LoVo (cell line): ENCODE measurements around the gene RBM26.
"Not testable (repeated sequence)": the region's sequence is repeated elsewhere in the genome, so short reads cannot be mapped to it uniquely, and the experiment has no call there.

Experiments used
- DNase-seq: peaks from one replicate; pipeline ENCODE4 v3.0.0-alpha.2; 2016; ENCODE audit warnings: low spot score

RBM26 gene

DNA sequence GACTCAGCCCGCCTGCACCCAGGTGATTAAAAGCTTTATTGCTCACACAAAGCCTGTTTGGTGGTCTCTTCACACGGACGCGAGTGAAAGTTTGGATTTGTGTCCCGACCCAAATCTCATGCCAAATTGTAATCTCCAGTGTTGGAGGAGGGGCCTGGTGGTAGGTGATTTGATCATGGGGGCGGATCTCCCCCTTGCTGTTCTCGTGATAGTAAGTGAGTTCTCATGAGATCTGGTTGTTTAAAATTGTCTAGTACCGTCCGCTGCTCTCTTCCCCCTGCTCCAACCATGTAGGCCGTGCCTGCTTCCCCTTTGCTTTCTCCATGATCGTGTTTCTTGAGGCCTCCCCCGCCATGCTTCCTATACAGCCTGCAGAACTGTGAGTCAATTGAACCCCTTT is 126.3 kb downstream of the RBM26 start:
- DNase-seq, result not testable (repeated sequence)

DNA sequence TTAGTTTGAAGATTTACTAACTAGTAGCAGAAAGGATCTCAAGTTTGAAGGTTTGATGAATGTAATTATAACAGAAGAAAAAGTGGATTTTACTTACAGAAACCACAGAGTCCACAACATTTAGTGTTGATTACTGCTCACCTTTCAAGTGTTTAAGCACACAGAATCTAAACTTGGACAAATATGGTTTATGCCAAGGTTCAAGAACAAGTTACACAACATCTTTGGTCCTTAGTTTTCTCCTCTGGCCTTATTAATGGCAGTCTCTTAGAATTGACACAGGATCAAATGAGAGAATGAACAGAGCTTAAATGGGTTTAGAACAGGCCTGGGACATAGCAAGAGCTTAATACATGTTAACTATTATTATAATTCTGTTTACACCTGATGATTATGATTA is 133.0 kb downstream of the RBM26 start:
- no peak for DNase-seq

DNA sequence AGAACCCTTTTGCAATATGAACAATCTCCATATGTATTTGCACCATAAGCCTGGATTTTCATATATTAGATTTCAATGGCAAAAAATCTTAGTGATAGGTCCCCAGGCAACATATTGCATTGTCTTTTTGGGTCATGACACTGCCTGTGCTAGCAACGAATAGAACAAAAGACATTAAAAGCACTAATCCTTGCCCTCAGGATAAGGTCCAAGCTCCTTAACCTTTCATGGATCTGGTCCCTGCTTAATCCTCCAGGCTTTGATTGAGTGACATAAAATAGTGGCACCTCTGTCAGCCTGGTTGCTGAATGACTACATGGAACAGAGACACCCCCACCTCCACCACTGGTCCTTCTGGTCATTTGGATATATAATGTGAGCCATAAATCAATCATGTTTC is 134.4 kb downstream of the RBM26 start:
- no peak for DNase-seq

DNA sequence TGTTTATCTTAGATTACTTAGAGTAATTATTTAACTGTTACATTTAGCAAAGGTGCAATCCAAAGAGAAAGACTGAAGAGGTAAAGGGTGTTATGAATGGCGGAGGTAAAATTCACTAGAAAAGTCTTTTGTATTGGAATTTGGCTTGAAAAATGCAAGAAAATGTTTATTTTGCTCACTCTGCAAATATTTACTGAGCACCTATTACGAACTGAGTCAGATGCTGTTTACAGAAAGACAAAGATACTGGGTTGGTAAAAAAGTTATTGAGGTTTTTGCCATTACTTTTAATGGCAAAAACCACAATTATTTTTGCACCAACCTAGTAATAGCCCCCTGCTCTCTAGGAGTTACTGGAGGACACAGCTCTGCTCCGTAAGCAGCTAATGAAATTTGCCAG is 135.2 kb downstream of the RBM26 start:
- DNase-seq, result no peak
